ENCODE measurements around the gene ZEB1. TPM values are rescaled to one million over a fixed set of nuclear protein-coding genes. Genes with fewer than 3 reads are reported as not detected.
A peak's percentile ranks its signal among the peaks of the same experiment; 100 is the strongest.

The ZEB1 gene
- total and polyA plus RNA-seq, 9 of the 15 experiments (the other 6 are each of a cell fraction or from before 2014, with no cell fraction given), result 2.1 to 8.4 (median 4.9) TPM

DNA sequence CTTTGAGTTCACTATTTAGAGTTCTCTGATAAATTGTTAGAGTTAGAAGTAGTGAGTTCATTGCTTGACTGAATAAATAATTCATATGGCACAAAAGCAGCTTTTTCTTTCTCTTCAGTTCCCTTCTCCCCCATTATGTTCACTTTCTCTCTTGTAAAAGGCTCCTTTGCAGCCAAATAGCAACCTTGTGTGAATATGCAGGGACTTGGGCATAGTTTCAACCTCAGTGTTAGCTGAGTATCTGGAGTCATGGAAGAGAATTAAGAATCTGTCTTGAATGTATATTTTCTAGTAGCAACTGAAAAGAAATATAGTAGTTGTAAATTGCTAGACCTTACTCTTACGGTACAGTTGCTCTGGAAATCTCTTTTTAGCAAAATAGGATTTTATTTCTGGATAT, 31.9 kb downstream of the ZEB1 start:
- ATAC-seq (no peak), DNase-seq (ENCODE audit: extremely low read depth in 1 of 4, low spot score in 3 of 4) (no peak), FAIRE-seq (no peak)
- ChIA-PET POLR2A (interaction anchor here (0.6 kb wide), 1 partner anchor 581 kb away, joined by 5 read pairs; no protein-coding TSS in a partner anchor), CTCF (ENCODE audit: low intra/inter-chr PET ratio) (no interaction called here)
- Histone ChIP-seq H3K4me3 (no peak overlapping the region), H3K79me2 (ENCODE audit: control insufficient read depth, insufficient read depth, low read length) (no peaks in the 10 kb centered on the region), H3K4me1 (replicated peaks in 1 of 2; ENCODE audit: control insufficient read depth in 2 of 2, insufficient read depth in 2 of 2, low read length in 2 of 2) (no peaks in the 10 kb centered on the region), H4K20me1 (replicated peaks; ENCODE audit: control insufficient read depth, insufficient read depth, low read length) (peaks cover 4% of the 10 kb centered on the region; the same call in 1 of the 2 replicates), H3K9ac (ENCODE audit: insufficient read depth in 1 of 2, low read depth in 2 of 2, low read length in 2 of 2) (no peak overlapping the region), H3K4me2 (ENCODE audit: insufficient read depth, low read length) (no peak overlapping the region), H3K36me3 (ENCODE audit: control insufficient read depth, insufficient read depth, low read length) (no peaks in the 10 kb centered on the region), H3K9me1 (ENCODE audit: control insufficient read depth, insufficient read depth, low read length) (no peaks in the 10 kb centered on the region), H3K27ac (ENCODE audit: extremely low read depth, low read depth, low read length) (no peak overlapping the region), H3K27me3 (ENCODE audit: control insufficient read depth in 2 of 2, insufficient read depth in 2 of 2, low read length in 2 of 2) (no peaks in the 10 kb centered on the region), H2AFZ (ENCODE audit: low read depth, low read length) (no peak overlapping the region), H3K9me3 (replicated peaks; ENCODE audit: control insufficient read depth, insufficient read depth, low read depth, low read length) (no peaks in the 10 kb centered on the region)
- BruUV-seq (replicated peaks), result no TSS peak
- no peak for TF ChIP-seq SNIP1 (IDR thresholded peaks at IDR 0.05; ENCODE audit: low read depth)
- intact Hi-C loops (cut with micrococcal nuclease) (no loop called here), in situ Hi-C loops (cut with MboI) (no loop called here)
- WGBS (ENCODE audit: insufficient coverage, low coverage, missing lambda C conversion rate), result 6% methylated on average over 1 of the region's 1 CpG

DNA sequence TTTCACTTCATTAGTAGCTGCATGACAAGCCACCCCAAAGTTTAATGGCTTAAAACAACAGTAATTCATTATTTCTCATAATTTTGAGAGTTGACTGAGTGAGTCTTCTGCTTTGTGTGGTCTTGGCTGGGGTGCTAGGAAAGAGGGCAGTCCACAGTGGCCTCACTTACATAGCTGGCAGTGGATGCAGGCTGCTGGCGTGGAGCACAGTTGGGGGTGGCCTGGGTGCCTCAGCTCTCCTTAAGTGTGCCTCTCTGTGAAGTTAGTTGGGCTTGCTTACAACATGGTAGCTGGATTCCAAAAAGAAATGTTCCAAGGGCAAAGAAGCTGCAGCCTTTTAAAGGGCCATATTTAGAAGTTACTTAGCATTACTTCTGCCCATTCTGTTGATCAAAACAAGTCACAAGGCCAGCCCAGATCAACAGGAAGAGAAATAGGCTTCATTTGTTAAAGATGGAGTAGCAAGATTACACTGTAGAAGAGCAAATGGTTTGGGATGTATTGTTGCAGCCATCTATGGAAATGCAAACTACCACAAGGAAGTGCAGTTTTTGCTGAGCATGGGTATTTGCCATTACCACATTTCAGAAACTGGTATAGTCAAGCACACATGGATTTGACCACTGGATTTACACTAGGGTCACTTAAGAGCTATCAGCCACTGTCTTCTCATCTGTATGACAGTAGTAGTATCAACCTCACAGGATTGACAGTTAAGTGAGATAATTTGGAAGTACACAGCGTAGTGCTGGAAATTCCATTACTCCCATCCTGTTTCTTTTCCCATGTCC, 33.6 kb downstream of the ZEB1 start:
- Histone ChIP-seq H3K36me3 (ENCODE audit: control insufficient read depth, insufficient read depth, low read length) (no peaks in the 10 kb centered on the region), H3K27me3 (ENCODE audit: control insufficient read depth in 2 of 2, insufficient read depth in 2 of 2, low read length in 2 of 2) (no peaks in the 10 kb centered on the region), H3K9ac (ENCODE audit: insufficient read depth in 1 of 2, low read depth in 2 of 2, low read length in 2 of 2) (no peak overlapping the region), H3K79me2 (ENCODE audit: control insufficient read depth, insufficient read depth, low read length) (no peaks in the 10 kb centered on the region), H2AFZ (ENCODE audit: low read depth, low read length) (no peak overlapping the region), H4K20me1 (replicated peaks; ENCODE audit: control insufficient read depth, insufficient read depth, low read length) (peaks cover 4% of the 10 kb centered on the region; the same call in 1 of the 2 replicates), H3K9me3 (replicated peaks; ENCODE audit: control insufficient read depth, insufficient read depth, low read depth, low read length) (no peaks in the 10 kb centered on the region), H3K9me1 (ENCODE audit: control insufficient read depth, insufficient read depth, low read length) (no peaks in the 10 kb centered on the region), H3K4me2 (ENCODE audit: insufficient read depth, low read length) (no peak overlapping the region), H3K4me1 (replicated peaks in 1 of 2; ENCODE audit: control insufficient read depth in 2 of 2, insufficient read depth in 2 of 2, low read length in 2 of 2) (no peaks in the 10 kb centered on the region), H3K4me3 (no peak overlapping the region), H3K27ac (ENCODE audit: extremely low read depth, low read depth, low read length) (no peak overlapping the region)
- CTCF ChIA-PET (ENCODE audit: low intra/inter-chr PET ratio), result no interaction called here
- intact Hi-C loops (cut with micrococcal nuclease) (no loop called here), in situ Hi-C loops (cut with MboI) (no loop called here)
- 12% methylated on average over 2 of the region's 2 CpGs for WGBS (ENCODE audit: insufficient coverage, low coverage, missing lambda C conversion rate)
- TF ChIP-seq TEAD2 (tag; IDR thresholded peaks at IDR 0.05), result no peak
- peak; percentile 35; the same call in 1 of the 2 replicates for TF ChIP-seq MAFG (tag; conservative IDR thresholded peaks at IDR 0.05)
- TF ChIP-seq HNRNPUL1 (IDR thresholded peaks at IDR 0.05; ENCODE audit: low read length), result no peak
- TF ChIP-seq C11orf30 (IDR thresholded peaks at IDR 0.05; ENCODE audit: low read depth), result peak; percentile 50
- TF ChIP-seq KAT2B (IDR thresholded peaks at IDR 0.05; ENCODE audit: low read depth, low read length), result no peak
- TF ChIP-seq ZNF316 (IDR thresholded peaks at IDR 0.05), result peak; percentile 41; the same call in 1 of the 2 replicates
- DNase-seq (ENCODE audit: extremely low read depth in 1 of 4, low spot score in 3 of 4) (no peak), ATAC-seq (no peak), FAIRE-seq (no peak)
- POLR2A ChIA-PET, result interaction anchor here (1.0 kb wide), 1 partner anchor 14 kb away, joined by 3 read pairs; no protein-coding TSS in a partner anchor
- BruUV-seq (replicated peaks), result no TSS peak
